Frontal cortex (tissue), 4 donors: Measurements from ENCODE around the gene BCL2L15. TPM values are rescaled to one million over a fixed set of nuclear protein-coding genes. Genes with fewer than 3 reads are reported as not detected.
A peak's percentile ranks its signal among the peaks of the same experiment; 100 is the strongest.

ENCODE experiments used
- DNase-seq, 2 donors: peaks; one replicate each; pipeline ENCODE4 v3.0.0; 2012; ENCODE audit warnings: low spot score in 2 of 2
- FAIRE-seq: peaks from 2 replicates; lab custom pipeline; 2012; peaks lifted over from hg19 to GRCh38; lab: Jason Lieb, UNC
- total RNA-seq: library from RNA; depleted of rRNA; stranded (reverse); fragments of >200 nt; gene quantifications from one replicate; pipeline ENCODE4 v1.2.3, GENCODE V29; 2014
- donor health status: control.
- donor health status: control.
- donor health status: control.

Gene BCL2L15
- total RNA-seq, 1 donor from 2014 or later, result 0.82 TPM

DNA sequence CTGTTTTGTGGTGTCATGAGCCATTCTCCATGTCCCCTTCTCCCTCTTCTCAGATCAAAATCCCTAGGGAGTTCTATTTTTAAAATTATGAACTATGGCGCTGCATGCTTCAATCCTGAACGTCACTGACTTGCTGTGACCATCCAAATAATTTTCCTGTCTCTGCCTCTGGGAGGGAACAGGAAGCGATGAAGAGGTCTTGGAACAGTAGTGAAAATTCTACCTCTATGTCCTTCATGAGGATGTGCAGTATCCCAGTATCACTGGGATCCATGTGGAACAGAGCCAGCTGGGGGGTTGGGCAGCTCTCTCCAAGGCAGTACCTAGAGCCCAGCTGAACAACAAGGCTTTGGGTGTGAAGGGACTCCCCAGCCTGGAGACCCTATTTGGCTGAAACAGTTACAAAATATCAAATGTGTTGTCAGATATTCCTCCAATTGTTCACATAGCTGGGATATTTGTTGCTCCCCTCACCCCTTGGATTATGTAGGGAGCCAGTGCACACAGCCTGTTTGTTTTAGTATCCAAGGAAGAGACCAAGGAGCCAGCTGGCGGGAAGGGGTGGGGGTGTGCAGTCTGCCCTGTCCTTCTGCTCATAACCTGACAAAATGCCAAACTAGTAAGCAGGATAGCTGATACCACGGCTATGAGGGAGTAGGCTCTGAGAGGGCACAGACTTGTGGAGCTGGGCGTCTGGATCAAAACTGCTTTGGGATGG, 25.4 kb upstream of the BCL2L15 start:
- FAIRE-seq (no peak), DNase-seq (no peak)

DNA sequence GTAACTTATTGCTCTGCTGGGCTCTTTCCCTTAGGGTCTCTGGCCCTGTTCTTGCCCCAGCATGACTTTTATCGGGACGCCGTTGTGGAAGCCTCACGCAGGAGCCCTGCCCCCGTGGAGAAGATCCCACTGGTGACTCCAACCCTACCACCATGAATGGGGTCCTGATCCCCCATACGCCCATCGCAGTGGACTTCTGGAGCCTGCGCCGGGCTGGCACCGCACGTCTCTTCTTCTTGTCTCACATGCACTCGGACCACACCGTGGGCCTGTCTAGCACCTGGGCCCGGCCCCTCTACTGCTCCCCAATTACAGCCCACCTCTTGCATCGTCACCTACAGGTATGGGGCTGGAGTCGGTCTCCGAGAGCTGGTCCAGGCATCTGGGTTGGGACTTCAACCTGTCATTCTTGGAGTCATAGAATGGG, 18.1 kb upstream of the BCL2L15 start:
- DNase-seq (no peak), FAIRE-seq (no peak)

DNA sequence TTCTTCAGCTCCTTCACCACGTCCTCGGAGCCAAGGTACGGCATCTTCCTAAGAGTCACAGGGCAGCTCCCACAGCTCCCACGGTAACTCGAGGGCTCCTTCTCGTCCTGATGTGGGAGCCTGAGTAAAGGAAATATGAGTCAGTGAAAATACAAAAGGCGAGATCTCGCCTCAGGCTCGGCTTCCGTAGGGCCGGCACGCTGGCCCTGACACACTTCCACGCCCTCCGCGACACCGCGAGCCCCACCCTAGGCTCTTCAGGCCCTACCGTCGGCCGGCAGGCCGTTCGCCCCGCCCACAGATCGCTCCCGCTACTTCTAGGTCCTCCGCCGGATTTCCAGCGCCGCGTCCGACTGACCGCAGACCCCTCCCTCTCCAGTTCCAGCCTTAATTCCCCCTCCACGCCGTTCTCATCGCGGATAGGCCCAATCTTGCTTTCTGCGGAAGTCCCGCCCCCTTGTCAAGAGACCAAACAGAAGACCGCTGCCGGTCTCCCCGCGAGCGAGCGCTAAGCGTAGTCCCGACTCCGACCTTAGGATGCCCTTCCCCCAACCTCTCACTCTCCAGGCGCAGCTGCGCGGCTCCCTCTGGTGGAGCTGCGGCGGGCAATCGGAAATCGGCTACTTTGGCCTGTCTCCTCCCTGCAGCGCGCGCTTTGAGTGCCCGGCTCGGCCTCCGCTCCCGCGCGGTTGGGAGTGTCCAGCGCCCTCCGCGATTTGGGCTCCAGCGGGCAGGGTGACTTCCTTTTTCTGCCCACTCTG, 17.5 kb upstream of the BCL2L15 start, which contains the start of the genes AP4B1 and DCLRE1B:
TSS of gene AP4B1 (minus strand) at position 126 of the 761 bp plus-strand sequence. CDS start at position 44, 82 bp downstream.
TSS of gene DCLRE1B (plus strand) at position 653 of the 761 bp plus-strand sequence. CDS start 261 bp downstream, outside the sequence.
- DNase-seq, result peak; percentile 86 to 97
- FAIRE-seq, result no peak

DNA sequence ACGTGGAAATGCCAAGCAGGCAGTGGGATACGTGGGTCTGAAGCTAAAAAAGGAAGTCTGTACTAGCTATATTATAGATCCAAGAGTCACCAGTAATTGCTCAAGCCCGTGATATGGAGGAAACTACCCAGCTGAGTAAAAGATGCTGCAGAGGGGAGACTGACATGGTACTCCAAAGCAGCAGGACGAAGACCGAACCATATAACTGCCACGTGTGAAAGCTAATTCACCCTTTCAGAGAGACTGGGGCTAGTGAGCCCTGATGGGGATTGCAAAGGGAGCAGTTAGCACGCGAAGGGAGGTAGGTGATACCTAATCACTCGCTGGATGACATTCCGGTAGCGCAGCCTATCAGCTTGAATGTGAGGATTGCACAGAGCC, 16.9 kb upstream of the BCL2L15 start:
- FAIRE-seq (no peak), DNase-seq (no peak)

DNA sequence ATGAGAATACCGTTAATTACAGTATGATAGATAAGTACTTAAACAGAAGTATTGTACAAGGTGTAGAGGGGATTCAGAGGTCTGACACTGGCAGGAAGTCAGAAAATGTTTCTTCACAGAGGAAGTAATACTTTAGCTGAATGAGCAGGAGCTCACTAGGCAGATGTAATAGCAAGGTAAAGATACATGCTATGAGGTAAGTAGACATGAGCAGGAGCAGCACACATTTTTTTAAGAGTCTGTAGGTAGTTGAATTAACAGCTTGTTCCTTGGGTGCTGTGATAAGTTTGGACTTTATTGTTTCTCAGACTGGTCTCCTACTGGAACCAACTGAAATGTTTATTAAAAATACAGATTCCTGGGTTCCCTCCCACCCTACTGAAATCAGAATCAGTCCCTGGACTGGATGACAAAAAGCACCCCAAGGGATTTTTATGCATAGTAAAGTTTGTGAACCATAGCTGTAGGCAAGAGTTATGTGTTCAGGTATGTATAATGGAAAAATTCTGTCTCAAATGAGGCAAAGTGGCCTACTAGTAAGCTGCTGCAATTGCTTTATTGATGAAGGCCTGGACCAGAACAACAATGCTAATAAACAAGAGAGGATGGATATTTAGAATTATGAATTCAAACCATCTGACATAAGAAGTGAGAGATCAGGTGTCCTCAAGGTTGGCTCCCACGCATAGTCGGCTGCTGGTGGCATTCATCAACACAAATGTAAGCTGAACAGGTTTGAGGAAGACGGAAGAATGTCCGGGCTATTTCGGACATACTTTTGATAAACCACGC, 16.3 kb upstream of the BCL2L15 start:
- FAIRE-seq, result no peak
- no peak for DNase-seq

DNA sequence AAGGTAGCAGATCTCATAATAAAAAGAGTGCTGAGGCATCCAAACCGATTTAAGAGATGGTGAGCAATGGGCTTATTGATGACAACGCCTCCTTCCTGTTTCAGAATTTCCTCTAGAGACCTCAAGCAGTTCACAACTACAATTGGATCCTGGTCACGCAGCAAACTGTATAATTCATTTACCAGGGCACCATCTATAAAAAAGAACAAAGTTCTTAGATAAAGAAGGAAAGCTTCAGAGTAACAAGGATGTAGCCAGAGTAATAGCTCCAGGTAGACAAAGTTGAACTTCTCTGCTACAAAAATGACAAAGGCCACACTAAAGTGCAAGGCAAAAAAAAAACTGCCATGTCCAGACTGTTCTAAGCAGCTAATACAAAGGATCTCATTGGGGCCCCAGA, 13.8 kb upstream of the BCL2L15 start:
- DNase-seq (no peak), FAIRE-seq (no peak)

DNA sequence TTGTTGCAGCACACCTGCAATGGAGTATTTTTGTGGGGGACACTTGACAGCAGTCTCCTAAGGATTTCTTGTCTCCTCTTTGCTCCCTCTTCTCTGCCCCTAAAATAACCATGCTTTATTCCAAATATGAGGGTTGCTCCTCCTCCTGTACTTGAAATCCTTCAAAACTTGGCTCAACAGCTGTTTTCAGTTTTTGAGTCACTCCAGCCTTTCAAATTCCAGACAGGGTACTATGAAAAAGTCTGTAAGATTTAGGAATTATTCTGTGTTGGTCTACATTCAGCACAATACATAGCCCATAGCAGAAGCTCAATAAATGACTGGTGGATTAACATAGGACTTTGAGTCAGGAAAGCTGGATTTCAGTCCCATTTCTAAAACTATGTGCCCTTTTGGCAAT, 11.7 kb upstream of the BCL2L15 start:
- FAIRE-seq, result no peak
- no peak for DNase-seq

DNA sequence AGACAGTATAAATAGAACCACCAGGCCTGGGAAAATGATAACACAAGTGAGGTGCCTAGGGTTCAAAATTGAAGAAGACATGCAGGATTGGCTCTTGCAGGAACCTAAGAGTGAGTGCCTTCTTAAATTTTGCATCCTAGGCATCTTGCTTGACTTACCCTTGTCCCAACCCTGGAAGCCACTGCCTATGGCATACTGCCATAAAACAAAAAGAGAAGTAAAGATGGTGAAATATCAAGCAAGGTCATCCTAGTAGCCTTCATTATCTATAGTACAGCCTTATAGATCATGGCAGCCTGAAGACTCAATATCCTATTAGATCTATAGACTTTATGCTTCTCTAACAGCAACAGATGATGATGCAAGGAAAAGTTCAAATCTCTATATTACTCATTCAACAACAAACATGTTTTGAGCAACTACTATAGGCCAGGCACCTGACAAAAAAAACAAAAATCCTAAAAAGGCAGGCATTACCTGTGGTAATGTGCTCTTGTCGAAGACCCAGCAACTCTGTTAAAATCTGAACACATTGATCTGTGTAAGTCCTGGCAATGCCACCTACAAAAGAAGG, 10.9 kb upstream of the BCL2L15 start:
- FAIRE-seq, result no peak
- no peak for DNase-seq

DNA sequence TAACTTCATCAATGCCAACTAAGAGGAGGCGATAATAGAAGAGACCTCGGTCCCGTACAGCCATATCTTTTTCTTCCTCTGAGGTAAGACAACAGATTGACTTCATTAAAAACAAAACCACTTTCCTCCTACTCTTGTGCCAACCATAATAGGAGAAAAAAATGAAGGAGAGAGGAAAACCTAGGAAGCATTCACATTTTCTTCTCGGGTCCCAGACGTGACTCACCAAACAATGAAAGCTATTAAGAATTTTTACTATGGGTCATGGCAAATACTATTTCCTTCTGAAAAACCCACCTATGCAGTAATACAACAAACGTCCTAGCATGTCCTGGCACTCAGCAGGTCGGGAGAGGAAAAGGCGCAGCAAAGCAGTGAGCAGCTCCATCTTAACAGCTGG, 8.6 kb upstream of the BCL2L15 start:
- DNase-seq, result no peak
- FAIRE-seq, result no peak

DNA sequence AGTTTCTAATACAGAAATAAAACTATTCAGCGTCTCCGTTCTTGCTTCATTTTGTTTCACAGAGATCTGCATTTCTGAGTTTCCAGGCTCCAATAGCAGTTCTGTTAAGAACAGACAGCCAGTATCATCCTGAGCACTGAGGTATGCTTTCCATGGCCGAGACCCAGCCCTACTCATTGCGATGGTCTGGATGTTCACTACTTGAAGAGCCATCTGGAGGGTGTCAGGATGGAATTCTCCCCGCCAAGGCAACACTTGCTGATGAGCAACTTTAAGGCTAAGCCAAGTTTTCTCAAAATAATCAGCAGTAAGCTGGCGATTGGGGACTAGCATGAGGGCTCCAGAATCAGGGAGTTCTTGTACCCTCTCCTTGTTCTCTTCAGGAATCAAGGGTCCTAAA, 7.7 kb upstream of the BCL2L15 start:
- no peak for DNase-seq
- no peak for FAIRE-seq

DNA sequence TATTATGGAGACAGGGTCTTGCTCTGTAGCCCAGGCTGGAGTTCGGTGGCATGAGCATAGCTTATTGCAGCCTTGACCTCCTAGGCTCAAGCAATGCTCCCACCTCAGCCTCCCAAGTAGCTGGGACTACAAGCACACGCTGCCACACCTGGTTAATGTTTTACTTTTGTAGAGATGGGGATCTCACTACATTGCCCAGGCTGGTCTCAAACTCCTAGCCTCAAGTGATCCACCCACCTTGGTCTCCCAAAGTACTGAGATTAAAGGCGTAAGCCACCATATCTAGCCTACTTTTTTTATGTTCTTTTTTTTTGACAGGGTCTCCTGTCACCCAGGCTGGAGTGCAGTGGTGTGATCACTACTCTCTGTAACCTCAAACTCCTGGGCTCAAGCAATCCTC, 5.9 kb upstream of the BCL2L15 start:
- FAIRE-seq (no peak), DNase-seq (no peak)

DNA sequence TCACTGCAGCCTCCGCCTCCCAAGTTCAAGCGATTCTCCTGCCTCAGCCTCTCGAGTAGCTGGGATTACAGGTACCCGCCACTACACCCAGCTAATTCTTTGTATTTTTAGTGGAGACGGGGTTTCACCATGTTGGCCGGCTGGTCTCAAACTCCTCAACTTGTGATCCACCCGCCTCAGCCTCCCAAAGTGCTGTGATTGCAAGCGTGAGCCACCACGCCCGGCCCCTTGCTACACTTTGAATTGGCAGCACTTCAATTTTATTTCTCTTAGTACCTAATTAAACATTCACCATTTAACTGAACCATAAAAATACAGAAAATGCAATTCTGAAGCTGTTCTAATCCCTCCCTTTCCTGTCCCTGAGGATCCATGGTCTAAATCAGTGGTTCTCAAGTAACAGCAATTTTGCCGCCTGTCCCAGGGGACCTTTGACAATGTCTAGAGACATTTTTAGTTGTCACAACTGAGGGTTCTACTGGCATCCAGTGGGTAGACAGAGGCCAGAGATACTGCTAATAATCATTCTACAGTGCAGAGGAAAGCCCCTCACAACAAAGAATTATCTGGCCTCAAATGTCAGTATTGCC, 4.3 kb upstream of the BCL2L15 start:
- no peak for FAIRE-seq
- no peak for DNase-seq

DNA sequence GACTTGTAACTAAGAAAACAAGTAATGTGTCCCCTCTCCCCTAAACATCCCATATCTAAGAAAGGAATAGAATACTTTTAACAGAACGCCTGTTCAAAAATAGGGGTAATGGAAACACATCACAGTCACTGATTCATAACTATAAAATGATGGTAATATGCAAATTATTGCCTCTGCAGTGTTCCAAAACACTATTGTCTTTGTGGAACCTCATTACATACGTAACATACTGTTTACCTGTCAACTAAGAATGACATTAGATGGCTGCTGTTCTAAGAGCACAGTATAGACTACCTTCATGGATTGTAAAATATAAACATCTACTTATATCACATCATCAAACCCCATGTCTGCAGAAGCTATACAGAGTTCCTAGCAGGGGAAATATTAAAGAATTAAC, 3.4 kb upstream of the BCL2L15 start:
- FAIRE-seq (no peak), DNase-seq (no peak)

DNA sequence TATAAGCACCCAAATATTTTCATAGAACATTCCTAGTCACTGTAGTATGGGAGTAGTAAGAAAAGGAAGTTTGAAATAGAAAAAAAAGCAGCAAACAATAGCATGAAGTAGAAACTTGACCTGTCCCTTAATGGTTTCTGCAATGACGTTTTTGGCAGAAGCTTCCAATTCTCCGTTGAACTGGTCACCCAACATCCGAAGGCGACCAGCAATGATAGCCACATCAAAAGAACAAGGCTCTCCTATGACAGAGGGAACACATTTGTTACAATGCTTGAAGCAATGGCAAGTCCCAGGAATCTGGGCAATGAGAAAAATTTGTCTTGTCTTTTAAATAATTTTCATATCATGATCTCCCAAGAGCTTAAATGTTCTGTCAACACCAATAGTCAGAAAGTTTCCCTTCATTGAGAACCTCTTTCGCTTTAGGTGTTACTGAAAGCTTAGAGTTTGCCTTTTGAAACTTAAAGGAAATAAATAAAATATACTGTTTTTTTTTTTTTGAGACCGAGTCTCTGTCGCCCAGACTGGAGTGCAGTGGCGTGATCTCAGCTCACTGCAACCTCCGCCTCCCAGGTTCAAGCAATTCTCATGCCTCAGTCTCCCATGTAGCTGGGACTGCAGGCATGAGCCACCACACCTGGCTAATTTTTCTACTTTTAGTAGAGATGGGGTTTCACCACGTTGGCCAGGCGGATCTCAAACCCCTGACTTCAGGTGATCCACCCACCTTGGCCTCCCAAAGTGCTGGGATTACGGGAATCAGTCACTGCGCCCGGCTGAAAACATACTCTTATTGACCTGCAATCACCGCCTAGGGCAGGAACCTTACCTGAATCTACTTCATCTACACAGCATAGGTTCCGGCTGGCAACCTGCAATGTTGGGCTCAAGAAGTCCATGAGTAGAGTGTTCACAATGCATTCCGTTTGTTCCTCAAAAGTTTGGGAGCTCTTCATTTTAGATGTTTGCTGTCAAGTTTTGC, 672 bp downstream of the BCL2L15 start:
- FAIRE-seq (no peak), DNase-seq (no peak)

DNA sequence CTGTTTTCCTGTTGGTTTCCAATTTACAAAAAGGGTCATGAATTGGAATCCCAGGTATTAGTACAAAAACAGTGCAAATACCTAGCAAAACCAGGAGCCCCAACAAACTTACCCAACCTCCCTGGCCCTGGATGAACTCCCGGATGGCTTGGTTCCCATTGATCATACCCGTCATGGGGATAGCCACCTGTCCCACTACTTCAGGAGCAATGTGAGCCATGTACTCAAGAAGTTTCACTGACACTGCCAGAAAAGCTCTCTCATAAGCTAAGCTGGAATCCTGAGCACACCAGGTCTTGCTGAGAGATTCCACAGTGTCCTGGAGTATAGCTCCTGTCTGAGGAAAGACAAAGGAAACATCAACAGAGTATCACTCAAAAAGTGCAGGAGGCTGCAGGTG, 5.7 kb downstream of the BCL2L15 start:
- FAIRE-seq, result no peak
- no peak for DNase-seq

DNA sequence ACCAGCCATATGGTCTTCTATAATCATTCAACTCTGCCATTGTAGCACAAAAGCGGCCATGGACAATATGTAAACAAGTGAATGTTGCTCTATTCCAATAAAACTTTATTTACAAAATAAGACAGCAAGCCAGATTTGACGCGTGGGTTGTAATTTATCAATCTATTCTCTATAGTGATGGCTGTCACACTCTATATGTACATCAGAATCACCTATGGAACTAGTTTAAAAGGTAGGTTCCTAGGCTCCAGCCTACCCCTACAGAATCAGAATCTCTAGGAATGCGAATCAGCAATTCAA, 7.7 kb downstream of the BCL2L15 start:
- DNase-seq, result no peak
- FAIRE-seq, result no peak

DNA sequence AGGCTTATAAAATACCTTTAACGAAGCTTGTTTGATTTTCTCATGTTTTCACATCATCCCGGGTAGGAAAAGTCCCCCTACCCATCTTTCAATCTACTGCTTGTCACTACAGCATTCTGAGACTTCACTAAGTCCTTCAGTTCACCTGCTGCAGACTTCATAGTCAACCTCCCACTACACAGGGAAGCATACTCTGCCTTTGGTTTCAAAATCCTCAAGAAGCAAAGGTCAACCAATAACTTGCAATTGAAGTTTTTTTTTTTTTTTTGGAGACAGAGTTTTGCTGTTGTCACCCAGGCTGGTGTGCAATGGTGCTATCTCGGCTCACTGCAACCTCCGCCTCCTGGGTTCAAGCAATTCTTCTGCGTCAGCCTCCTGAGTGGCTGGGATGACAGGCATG, 11.2 kb downstream of the BCL2L15 start:
- DNase-seq (no peak), FAIRE-seq (no peak)

DNA sequence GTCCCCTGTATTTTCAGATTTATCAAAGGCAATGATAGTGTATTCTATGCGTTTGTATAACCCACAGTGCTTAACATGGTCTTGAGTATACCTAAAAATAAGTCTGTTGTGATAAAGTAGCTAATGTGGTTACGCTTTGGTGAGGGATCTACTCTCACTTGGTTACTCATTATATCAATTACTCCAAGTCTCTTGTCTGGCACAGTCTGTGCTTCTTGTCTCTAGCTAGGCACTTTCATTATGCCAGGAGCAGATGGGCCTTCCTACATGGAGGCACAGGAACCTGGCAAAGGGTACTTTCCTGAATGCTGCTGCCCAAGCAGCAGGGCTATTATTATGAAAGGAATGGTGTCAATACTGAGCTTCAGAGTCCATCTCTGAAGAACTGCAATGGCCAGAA, 11.7 kb downstream of the BCL2L15 start:
- FAIRE-seq (no peak), DNase-seq (no peak)
